ENCODE measurements around the gene KCNN3.

The KCNN3 gene

DNA sequence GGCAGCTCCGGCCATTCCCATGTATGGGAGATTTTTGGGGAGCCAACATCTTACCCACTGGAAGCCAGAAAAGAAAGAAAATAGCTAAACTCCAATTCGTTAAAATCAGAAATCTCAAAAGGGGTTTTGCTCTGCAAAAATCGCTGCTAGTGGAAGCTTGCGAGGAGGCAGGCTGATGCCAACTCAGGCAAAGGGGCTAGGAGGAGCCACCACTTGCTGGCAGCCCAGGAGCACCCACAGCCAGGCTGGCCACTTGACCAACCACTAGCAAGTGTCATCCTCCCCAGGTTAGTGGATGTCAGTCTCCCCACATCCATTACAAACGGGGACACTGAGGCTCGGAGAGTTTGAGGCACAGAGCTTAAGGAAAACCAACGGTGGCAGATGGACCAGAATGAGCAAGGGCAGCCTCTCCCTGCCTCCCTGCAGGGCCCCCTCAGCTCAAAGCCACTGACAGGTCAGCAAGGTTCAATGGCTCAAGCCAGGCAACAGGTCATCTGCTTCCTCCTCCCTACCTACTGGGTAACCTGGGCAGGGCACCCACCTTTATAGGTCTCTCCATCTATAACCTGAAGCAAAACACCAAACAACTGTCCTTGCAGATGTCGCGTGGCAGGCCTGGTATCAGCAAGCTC lies 10.8 kb downstream of the KCNN3 start:
- no peak for DNase-seq

DNA sequence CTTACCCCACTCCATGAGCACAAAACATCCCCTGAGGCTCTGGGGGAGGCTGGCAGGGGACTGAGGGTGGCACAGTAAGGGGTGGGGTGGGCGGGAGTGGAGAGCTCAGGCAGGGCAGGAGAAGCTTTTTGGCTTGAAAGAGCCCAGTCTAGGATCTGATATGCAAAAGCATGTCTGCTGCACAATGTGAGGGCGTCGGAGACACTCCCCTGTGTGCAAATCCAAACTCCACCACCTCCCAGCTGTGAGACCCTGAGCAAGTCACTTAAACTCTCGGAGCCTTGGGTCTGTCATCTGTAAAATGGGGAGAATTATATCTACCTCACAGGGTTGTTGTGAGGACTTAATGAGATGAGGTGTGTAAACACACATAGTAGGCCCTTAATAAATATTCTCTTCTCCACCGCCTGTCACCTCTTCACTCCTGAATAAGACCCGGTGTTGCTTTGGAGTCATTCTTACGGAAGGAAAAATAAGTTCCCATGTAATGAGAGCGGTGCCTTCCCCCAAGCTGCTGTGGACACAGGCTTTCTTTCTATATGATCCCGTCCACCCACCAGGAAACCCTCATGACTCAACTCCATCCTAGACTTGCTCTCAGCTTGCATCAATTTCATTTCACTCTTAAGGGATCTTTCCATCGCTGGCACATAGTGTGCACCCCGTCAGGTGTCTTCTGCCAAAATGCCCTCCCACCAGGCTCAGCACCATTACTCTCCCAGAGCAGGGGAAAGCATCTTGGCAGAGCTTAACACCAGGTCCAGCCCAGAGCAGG lies 12.5 kb downstream of the KCNN3 start:
- no peak for DNase-seq

DNA sequence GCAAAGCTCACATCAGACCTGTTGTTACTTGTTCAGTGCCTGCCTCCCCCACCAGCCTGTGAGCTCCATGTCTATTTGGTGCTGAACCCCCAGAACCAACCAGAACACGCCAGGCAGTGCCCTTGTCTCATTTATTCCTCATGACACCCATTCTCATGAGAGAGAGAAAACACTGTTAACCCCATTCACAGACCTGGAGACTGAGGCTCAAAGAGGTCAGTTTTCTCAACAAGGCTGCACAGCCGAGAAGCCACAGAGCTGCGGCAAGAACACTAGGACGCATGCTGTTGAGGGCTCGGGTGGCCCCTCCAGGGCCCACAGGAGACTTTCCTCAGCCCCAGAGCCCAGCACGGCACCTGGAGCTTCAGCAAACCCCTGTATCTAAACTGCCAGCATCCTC lies 13.1 kb downstream of the KCNN3 start:
- no peak for DNase-seq

- no peak for DNase-seq
Observed at GRCh38 chr1:154856544-154856943, 13.5 kb downstream of the KCNN3 start.

GRCh38 chr1:154856049-154856448 lies 14.0 kb downstream of the KCNN3 start:
- no peak for DNase-seq

DNA sequence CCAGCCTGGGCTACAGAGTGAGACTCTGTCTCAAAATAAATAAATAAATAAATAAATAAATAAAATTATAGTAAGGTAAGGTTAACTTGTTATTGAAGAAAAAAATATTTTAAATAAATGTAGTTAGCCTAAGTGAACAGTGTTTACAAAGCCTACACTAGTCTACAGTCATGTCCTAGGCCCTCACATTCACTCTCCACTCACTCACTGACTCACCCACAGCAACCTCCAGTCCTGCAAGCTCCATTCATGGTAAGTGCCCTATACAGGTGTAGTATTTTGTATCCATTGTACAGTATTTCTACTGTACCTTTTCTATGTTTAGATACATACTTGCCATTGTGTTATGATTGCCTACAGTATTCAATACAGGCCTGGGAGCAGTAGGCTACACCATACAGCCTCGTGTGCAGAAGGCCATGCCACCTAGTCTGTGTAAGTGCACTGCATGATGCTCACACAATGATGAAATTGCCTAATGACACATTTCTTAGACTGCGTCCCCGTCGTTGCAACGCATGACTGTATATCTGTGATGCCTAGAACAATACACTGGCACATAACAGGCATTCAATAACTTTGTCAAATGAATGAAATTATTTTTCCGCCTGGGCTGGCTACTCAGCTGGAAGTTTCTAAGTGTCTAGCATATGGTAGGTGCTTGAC lies 14.8 kb downstream of the KCNN3 start:
- DNase-seq = no peak

DNA sequence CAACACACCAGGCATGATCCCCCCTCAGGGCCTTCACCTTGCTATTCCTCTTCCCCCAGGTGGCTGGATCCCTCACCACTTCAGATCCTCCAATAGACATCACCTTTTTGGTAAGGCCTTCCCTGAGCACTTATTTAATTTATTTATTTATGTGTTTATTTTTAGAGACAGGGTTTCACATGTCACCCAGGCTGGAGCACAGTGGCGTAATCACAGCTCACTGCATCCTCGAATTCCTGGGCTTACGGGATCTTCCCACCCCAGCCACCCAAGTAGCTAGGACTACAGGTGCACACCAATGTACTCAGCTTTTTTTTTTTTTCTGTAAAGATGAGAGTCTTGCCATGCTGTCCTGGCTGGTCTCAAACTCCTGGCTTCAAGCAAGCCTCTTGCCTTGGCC lies 17.2 kb downstream of the KCNN3 start:
- DNase-seq = no peak

DNA sequence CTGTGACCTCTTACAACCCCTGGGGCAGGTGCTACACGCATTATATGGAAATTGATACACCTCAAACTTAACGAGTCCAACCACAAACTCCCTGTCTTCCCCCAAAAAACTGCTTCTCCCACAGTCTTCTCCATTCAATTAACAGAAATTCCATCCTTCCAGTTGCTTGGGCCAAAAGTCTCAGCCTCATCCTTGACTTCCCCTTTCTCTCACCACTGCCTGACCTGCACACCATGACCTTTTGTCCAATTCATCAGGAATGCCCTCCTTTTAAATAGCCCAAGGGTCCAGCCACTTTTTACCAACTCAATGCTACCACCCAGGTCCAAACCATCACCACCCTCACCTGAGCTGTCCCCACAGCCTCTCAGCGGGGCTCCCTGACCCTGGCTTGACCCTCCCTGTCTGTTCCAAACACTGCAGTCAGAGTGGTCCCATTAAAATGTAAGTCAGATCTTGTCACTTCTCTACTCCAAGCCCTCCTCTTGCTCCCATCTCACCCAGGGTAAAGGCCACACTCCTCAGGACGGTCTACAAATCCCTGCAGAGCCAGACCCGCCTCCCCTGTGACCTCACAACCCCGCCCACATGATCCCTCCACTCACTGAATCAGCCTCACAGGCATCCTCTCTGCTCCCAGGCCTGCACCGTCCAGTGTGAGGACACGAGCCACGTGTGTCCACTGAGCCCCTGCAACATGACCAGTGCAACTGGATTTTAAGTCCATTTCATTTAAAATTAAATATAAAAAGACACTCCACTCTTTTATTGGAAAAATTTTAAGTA lies 18.5 kb downstream of the KCNN3 start:
- DNase-seq = no peak

DNA sequence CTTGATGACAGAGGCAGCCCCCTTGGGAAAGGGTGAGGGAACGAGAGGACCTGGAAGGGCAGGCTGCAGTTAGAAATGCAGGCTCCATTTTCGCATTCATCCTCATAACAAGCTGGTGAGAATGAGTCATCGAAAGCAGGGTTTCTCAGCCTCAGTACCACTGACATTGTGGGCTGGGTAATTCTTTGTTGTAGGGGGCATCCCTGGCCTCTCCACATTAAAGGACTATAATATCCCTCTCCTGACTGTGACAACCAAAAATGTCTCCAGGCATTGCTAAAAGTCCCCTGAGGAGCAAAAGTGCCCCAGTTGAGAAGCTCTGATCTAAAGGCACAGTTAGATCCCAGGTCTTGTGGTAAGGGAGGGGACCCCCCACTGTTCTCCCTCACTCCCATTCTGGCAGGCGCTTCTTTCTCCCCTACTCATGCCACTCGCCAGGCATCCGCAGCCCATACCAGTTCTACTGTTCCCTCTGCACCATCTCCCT lies 20.4 kb downstream of the KCNN3 start:
- DNase-seq = no peak

DNA sequence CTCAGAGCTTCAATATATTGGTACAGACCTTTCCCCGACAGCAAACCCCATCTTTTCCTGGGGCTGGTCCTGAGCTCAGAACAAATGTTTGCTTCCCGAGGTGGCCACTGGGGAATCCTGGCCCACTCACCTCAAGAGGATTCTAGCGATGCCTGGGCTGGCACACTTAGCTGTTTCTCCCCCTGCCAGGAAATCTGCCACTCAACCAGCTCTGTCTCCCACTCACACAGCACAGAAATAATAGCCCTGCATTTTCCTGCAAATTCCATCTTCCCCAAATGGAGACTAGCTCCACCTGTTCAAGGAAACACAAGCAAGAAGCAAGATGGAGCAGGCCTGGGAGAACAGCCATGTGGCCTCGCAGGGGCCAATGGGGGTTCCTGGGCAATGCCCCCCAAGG lies 21.1 kb downstream of the KCNN3 start:
- DNase-seq = no peak

GRCh38 chr1:154847891-154848290 lies 22.2 kb downstream of the KCNN3 start:
- DNase-seq = no peak

DNA sequence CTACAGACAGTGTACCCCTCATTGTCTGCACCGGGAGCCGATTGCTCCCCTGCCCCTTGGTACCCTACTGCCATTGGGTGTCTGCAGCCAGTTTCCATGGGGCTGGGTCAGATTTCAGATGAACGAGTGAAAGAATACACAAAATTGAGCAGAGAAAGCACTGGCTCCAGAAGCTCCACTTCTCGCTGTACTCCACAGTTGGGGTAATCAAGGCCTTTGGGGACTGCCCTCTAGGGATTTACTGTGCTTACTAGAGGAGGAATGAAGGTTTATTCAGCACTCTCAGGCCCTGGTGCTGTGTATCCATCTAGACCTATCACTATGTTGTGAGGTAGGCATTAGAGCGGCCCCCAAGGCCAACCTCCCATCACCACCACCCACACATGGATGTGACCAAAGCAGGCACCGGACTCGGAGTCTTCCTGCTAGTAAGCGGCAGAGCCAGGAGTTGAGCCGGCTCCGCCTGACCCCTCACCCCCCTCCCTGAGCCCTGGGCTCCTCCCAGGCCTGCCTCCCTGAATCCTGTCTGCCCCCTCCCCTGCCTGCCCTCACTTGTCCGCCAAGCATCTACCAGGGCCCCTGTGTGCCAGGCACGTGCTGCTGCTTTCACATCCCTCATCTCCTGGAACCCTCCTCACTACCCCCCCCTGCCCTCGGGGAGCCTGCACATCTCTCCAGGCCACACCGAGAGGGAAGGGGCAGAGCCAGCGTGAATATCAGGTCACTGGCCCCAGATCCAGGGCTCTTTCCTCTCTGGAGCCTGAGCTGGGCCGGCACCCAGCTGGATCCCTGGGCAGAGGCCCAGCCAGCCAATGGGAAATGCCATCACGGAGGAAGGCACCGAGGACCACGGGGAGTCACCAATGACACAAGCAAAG lies 23.3 kb downstream of the KCNN3 start:
- DNase-seq = no peak

- no peak for DNase-seq
Observed at GRCh38 chr1:154845879-154846278, 24.2 kb downstream of the KCNN3 start.

DNA sequence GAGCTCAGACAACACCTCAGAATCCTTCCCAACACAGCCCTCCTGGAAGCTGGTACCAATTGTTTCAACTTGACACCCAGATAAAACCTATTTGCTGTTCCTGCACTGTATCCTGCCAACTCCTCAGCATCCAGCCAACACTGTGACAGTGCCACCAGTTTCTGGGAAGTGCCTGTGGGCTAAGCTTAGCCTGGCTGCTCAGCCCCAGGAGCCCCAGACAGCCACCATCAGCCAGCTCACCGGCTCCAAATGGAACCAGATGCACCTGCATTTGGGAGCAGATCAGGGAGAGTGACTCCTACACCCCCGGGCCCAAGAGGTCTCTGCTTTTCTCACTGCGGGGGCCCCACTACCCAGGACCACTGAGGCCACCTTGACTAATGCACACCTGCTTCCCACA lies 24.9 kb downstream of the KCNN3 start:
- DNase-seq = no peak

GRCh38 chr1:154844297-154844681 lies 25.8 kb downstream of the KCNN3 start:
- no peak for DNase-seq

GRCh38 chr1:154843636-154844296 lies 26.3 kb downstream of the KCNN3 start:
- no peak for DNase-seq

DNA sequence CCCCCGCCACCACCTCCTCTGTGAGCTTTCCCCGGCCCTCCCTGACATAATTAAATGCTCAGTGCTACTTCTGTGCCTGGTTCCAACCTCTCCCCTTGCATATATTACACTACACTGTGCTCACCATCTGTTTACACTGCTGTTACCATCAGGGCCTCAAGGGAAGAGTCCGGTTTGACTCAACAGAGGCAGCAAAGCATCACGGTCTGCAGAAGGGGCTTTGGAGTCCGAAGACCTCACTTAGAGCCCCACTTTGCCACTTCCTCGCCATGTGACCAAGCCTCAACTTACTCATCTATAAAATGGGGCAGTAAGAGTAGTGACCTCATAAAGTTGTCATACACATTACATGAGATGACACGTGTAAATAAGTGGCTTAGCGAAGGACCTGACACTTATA lies 27.4 kb downstream of the KCNN3 start:
- no peak for DNase-seq

GRCh38 chr1:154841384-154841783 lies 28.7 kb downstream of the KCNN3 start:
- DNase-seq = no peak

DNA sequence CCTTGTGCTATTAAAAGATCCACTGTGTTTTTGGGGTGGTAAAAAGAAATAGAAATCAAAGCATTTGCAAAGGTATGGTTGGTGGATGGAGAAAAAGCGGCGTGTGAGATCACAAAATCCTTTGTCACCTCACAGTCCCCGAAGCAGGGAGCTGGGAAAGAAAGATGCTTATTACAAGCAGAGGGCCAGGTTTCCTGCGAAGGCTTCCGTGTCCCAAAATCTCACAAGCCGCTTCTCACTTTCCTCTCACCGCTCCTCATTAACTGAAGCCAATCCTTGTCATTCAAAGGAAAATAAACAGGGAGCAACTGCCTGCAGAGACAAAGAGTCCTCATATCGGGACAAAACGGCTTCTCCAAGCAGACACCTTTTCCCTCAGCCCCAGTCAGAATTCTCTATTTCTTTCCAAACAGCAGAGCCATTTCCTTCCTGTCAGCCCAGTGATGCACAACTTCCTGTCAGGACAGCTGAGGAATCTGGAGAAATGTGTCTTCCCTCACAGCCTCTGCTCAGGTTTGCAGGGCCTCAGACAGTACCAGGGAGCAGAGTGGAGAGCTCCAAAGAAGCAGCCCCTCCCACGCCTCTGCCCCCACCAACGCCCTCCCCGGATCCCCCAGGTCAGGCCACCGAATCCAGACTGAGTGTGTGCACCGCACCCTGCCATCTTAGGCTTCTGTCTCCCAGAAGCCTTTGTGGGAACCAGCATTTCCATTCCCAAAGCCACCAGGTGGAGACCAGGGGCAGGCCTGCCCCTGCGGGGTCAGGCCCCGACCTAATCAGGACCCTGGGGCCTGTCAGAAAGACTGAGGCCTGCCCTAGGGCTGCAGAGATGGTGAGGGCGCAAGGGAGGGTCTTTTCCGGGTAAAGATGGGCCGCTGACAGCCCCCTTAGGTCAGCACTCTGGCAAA lies 29.6 kb downstream of the KCNN3 start:
- no peak for DNase-seq

- no peak for DNase-seq
Observed at GRCh38 chr1:154839691-154840090, 30.4 kb downstream of the KCNN3 start.

- no peak for DNase-seq
Observed at GRCh38 chr1:154838988-154839387, 31.1 kb downstream of the KCNN3 start.
